Uterus (tissue), 4 donors: Measurements from ENCODE around the gene DNASE1L2. TPM values are rescaled to one million over a fixed set of nuclear protein-coding genes. Genes with fewer than 3 reads are reported as not detected.

Experiments
- DNase-seq, 2 donors: peaks; one replicate each; pipeline ENCODE4 v3.0.0-alpha.2; 2019 to 2020
- H3K27ac ChIP-seq, 2 donors: fragments of 200-600 bp; sonication (generic); 1 replicate in 1 of 2; 2 replicates in 1 of 2; pipeline ENCODE4 v1.5.1; 2016 to 2018
- H3K27me3 ChIP-seq, 2 donors: fragments of 200-600 bp; sonication (generic); one replicate each; pipeline ENCODE4 v1.5.1; 2018 to 2019; ENCODE audit warnings: control low read depth in 1 of 2
- H3K36me3 ChIP-seq, 2 donors: fragments of 200-600 bp; sonication (generic); one replicate each; pipeline ENCODE4 v1.5.1; 2019; ENCODE audit warnings: control low read depth in 1 of 2
- H3K4me1 ChIP-seq, 2 donors: fragments of 200-600 bp; sonication (generic); one replicate each; pipeline ENCODE4 v1.5.1; 2018 to 2019; ENCODE audit warnings: control low read depth in 1 of 2
- H3K4me3 ChIP-seq, 2 donors: fragments of 200-600 bp; sonication (generic); 1 replicate in 1 of 2; 2 replicates in 1 of 2; pipeline ENCODE4 v1.5.1; 2018 to 2019; ENCODE audit warnings: mild to moderate bottlenecking in 1 of 2
- H3K9me3 ChIP-seq, 2 donors: fragments of 200-600 bp; sonication (generic); one replicate each; pipeline ENCODE4 v1.5.1; 2019; ENCODE audit warnings: control low read depth in 1 of 2
- POLR2A ChIP-seq, 2 donors: fragments of 450-650 bp; IDR thresholded peaks; one replicate each; pipeline ENCODE4 v1.6.1; 2016; ENCODE audit warnings: antibody characterized with exemption in 2 of 2, mild to moderate bottlenecking in 1 of 2, moderate library complexity in 1 of 2
- intact Hi-C: fragments of 100-400 bp; cut with DNase I; formaldehyde crosslinking; loops from one replicate; pipeline ENCODE4 v1.15.1; 2023; ENCODE audit warnings: low total_unique reads
- total RNA-seq, 4 donors: library from RNA; depleted of rRNA in 3 of 4; stranded (reverse); fragments of >200 nt in 3 of 4; gene quantifications; one replicate each; pipeline versions ENCODE4 v1.1.0 to v1.2.4, GENCODE V29; 2014 to 2023
- TF ChIP-seq, protein P1 (sequence below), 4 experiments: fragments of 200-600 bp in 2 of 4; fragments of 450-650 bp in 2 of 4; sonication (generic) in 2 of 4; IDR thresholded peaks; one replicate each; pipeline ENCODE4 v1.5.1; 2016 to 2019; ENCODE audit warnings: antibody characterized with exemption in 4 of 4, mild to moderate bottlenecking in 2 of 4, moderate library complexity in 1 of 4
- donor health status: DM: yes; HTN: yes; CAD: no.

DNASE1L2 gene
- total RNA-seq, 4 donors from 2014 or later = 0.97 to 1.2 TPM; not detected in 2

DNA sequence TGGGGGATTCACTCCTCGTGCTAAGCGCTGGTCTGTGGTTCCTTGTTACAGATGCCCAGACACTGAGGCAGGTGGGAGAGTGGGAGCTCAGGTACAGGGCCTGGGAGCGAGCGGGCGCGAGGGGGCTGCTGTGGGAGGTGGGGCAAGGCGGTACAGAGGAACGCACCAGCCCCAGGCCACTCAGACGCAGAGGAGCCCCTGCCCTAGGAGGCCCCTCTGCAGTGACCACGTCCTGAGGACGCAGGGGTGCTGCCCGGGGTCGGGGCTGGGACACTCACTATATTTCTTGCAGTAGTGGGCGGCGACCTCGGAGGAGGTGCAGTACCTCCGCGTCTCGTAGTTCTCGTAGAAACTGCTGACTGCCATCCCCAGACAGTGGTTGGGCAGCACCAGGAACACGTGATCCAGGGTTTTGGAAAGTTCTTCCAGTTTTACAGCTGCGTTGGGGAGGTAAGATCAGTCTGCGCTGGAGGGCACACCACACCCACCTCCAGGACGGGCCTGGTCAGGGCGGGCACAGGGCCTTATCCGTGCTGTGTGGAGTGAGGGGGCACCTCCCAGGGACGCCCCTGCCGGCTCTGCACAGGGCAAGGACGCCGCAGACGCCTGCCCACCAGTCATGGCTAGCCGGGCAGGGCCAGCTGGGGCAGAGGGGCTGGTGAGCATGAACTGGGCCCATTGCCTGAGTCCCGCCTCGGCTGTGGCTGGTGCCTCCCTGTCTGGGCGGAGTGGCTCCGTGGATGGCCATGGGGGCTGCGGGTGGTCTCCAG, 47.9 kb downstream of the DNASE1L2 start:
- DNase-seq = no peak
- Histone ChIP-seq H3K4me1 (no peaks in the 10 kb centered on the region), H3K36me3 (no peaks in the 10 kb centered on the region), H3K9me3 (no peaks in the 10 kb centered on the region), H3K4me3 (no peak overlapping the region), H3K27ac (no peak overlapping the region), H3K27me3 (no peaks in the 10 kb centered on the region)
- TF ChIP-seq, protein P1, sequence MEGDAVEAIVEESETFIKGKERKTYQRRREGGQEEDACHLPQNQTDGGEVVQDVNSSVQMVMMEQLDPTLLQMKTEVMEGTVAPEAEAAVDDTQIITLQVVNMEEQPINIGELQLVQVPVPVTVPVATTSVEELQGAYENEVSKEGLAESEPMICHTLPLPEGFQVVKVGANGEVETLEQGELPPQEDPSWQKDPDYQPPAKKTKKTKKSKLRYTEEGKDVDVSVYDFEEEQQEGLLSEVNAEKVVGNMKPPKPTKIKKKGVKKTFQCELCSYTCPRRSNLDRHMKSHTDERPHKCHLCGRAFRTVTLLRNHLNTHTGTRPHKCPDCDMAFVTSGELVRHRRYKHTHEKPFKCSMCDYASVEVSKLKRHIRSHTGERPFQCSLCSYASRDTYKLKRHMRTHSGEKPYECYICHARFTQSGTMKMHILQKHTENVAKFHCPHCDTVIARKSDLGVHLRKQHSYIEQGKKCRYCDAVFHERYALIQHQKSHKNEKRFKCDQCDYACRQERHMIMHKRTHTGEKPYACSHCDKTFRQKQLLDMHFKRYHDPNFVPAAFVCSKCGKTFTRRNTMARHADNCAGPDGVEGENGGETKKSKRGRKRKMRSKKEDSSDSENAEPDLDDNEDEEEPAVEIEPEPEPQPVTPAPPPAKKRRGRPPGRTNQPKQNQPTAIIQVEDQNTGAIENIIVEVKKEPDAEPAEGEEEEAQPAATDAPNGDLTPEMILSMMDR (IDR thresholded peaks at IDR 0.05) = no peak
- no peak for TF ChIP-seq POLR2A (IDR thresholded peaks at IDR 0.05)
- intact Hi-C loops = no loop called here

DNA sequence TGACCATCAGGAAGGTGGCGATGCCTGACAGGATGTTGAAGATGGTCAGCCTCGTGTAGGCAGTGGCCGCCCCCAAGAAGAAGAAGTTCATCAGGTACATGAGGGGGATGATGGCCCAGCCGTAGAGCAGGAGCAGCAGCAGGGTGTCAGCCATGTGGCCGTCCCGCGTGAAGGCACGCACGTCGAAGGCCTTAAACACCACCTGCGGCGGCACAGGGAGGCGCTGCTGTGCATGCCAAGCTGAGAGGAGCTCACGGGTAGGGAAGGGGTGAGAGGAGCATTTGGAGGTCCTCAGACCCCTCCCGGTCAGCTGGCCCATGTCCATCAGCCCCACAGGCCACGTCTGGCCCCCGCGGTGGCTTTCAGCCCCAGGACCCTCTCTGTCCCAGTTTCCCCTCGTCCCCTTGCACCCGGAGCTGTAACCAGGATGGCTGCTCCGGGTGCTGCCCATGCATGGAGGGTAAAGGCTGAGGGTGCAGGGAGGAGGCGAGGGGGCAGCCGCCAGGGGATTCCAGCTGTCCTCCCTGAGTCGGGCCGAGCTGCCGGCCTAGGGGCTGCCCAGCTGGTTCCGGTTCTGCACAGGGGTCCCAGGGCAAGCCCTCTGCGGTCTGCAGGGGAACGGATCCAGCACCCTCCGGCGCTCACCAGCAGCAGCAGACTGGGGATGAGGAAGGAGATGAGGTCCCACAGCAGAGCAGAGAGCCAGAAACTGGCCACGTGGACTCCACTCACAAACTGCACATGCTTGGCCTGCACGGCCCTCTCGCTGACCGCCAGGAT, 48.7 kb downstream of the DNASE1L2 start:
- no peak overlapping the region for H3K27ac ChIP-seq
- H3K36me3 ChIP-seq = no peaks in the 10 kb centered on the region
- TF ChIP-seq, protein P1 (IDR thresholded peaks at IDR 0.05) = no peak
- H3K4me3 ChIP-seq = no peak overlapping the region
- H3K9me3 ChIP-seq = no peaks in the 10 kb centered on the region
- no peak for DNase-seq
- intact Hi-C loops = no loop called here
- no peaks in the 10 kb centered on the region for H3K27me3 ChIP-seq
- H3K4me1 ChIP-seq = no peaks in the 10 kb centered on the region

DNA sequence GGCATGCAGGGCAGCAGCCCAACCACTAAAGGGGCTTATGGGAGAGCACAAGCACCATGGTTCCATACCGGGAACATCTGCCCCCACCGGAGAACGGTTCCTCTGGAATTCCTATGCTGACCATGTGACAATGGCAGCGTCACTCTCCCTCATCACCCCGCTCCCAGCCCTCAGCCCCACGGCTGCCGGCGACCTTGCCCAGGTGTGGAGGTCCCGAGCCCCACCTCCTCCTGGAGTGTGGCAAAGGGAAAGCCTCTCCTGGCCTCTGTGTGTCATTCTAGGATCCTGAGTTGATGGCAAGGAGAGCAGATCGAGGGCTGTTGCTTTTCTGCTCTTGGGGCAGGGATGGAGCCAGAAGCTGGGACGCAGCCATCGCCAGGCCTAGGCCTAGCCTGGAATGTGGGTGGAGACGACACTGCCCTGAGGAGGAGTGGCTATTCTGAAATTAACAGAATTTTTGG, 49.5 kb downstream of the DNASE1L2 start:
- no peak for DNase-seq
- H3K4me1 ChIP-seq = no peaks in the 10 kb centered on the region
- no peak overlapping the region for H3K4me3 ChIP-seq
- intact Hi-C loops = no loop called here
- H3K27me3 ChIP-seq = no peaks in the 10 kb centered on the region
- no peak for TF ChIP-seq POLR2A (IDR thresholded peaks at IDR 0.05)
- TF ChIP-seq, protein P1 (IDR thresholded peaks at IDR 0.05) = no peak
- H3K9me3 ChIP-seq = no peaks in the 10 kb centered on the region
- H3K36me3 ChIP-seq = no peaks in the 10 kb centered on the region
- no peak overlapping the region for H3K27ac ChIP-seq

DNA sequence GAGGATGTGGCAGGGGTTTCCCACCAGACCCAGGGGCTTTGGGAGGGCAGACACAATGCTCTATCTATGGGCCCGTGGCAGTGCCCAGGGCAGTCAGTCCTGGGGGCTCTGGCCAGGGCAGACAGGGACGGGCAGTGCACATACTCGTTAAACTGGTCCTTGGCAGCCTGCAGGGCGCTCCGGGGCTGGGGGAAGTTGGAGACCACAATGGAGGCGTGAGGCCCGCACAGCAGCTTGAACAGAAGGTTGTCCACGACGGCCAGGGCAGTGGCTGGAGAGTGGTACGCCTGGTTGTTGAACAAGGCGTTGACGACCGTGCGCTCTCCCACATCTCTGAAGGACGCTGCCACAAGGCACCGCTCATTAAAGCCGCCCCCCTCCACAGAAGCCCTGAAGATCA, 50.3 kb downstream of the DNASE1L2 start:
- TF ChIP-seq POLR2A (IDR thresholded peaks at IDR 0.05) = no peak
- TF ChIP-seq, protein P1 (IDR thresholded peaks at IDR 0.05) = no peak
- intact Hi-C loops = no loop called here
- H3K36me3 ChIP-seq = no peaks in the 10 kb centered on the region

More for the DNA sequence above, 50.3 kb downstream of the DNASE1L2 start:
- Histone ChIP-seq H3K27ac (no peak overlapping the region), H3K9me3 (no peaks in the 10 kb centered on the region), H3K4me3 (no peak overlapping the region), H3K27me3 (no peaks in the 10 kb centered on the region), H3K4me1 (no peaks in the 10 kb centered on the region)
- DNase-seq = no peak
